ENCODE data around the gene MEFV.

DNA sequence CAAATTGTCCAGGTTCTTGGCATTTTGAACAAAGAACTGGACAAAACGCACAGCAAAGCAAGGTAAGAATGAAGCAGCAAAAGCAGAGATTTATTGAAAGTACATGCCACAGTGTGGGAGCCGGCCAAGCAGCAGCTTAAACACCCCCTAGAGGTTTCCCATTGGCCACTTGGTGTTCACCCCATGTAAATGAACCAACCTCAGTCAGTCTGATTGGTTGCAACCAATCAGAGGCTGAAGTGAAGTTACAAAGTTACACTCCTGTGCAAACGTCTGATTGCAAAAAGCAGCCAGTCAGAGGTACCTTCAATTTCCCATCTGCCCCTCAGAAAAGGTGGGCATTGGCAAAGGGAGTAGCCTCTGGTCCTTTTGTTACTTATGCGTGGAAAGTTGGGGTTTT is 18.1 kb upstream of the MEFV start:
- TF ChIP-seq EZH2 (IDR thresholded peaks at IDR 0.05) (no peak), POLR2AphosphoS5 (IDR thresholded peaks at IDR 0.05; ENCODE audit: borderline replicate concordance, low read depth, low read length) (no peak), FOXP2 (optimal IDR thresholded peaks at IDR 0.05; ENCODE audit: control extremely low read depth, extremely low read length, insufficient read depth) (no peak)

Measured in SK-N-MC (cell line).